CD14-positive monocyte (primary cell): ENCODE data around the gene BCO2. TPM values are rescaled to one million over a fixed set of nuclear protein-coding genes. Genes with fewer than 3 reads are reported as not detected.

Experiments
- DNase-seq, 3 donors: peaks; one replicate each; pipeline ENCODE4 v3.0.0-alpha.2; 2011 to 2022
- H2AFZ ChIP-seq: 2 replicates; pipeline ENCODE4 v1.6.0; 2012; ENCODE audit warnings: mild to moderate bottlenecking, low read depth, low read length, inconsistent platforms; ENCODE audit not compliant: insufficient read depth, poor library complexity, severe bottlenecking
- H3K27ac ChIP-seq, 2 donors: 1 replicate in 1 of 2; 2 replicates in 1 of 2; pipeline ENCODE4 v1.5.1; 2012 to 2013; ENCODE audit warnings: low read length in 2 of 2, control low read depth in 1 of 2, inconsistent platforms in 1 of 2, low read depth in 1 of 2, mild to moderate bottlenecking in 1 of 2
- H3K27me3 ChIP-seq, 2 donors: one replicate each; pipeline versions ENCODE4 v1.6.0 to v1.6.1; 2011 to 2013; ENCODE audit warnings: low read length in 2 of 2; ENCODE audit not compliant: control insufficient read depth in 2 of 2, insufficient read depth in 2 of 2
- H3K36me3 ChIP-seq, 2 donors: replicated peaks in 1 of 2; 1 replicate in 1 of 2; 2 replicates in 1 of 2; pipeline versions ENCODE4 v1.5.1 to v1.6.1; 2012 to 2013; ENCODE audit warnings: low read length in 2 of 2, control low read depth in 1 of 2, inconsistent platforms in 1 of 2, mild to moderate bottlenecking in 1 of 2; ENCODE audit not compliant: insufficient read depth in 2 of 2, control insufficient read depth in 1 of 2
- H3K4me1 ChIP-seq, 2 donors: 1 replicate in 1 of 2; 2 replicates in 1 of 2; pipeline versions ENCODE4 v1.5.1 to v1.6.1; 2012 to 2013; ENCODE audit warnings: low read length in 2 of 2, control low read depth in 1 of 2, inconsistent platforms in 1 of 2, mild to moderate bottlenecking in 1 of 2, moderate library complexity in 1 of 2; ENCODE audit not compliant: insufficient read depth in 2 of 2, control insufficient read depth in 1 of 2
- H3K4me2 ChIP-seq: replicated peaks from 2 replicates; pipeline ENCODE3; 2012; ENCODE audit warnings: low read length, moderate library complexity, mild to moderate bottlenecking; ENCODE audit not compliant: poor library complexity, severe bottlenecking; ENCODE audit errors: extremely low read depth
- H3K4me3 ChIP-seq, 3 experiments: fragments of 200-600 bp in 1 of 3; sonication (generic) in 1 of 3; replicated peaks in 1 of 3; 1 replicate in 2 of 3; 2 replicates in 1 of 3; pipeline ENCODE4 v1.5.1; 2011 to 2013; ENCODE audit warnings: low read length in 3 of 3, mild to moderate bottlenecking in 3 of 3, control low read depth in 2 of 3, low read depth in 2 of 3, inconsistent platforms in 1 of 3, moderate library complexity in 1 of 3
- H3K79me2 ChIP-seq: 2 replicates; pipeline ENCODE4 v1.6.0; 2012; ENCODE audit warnings: mild to moderate bottlenecking, control low read depth, inconsistent platforms, low read length, moderate library complexity; ENCODE audit not compliant: insufficient read depth
- H3K9ac ChIP-seq: 2 replicates; pipeline ENCODE4 v1.6.0; 2017; ENCODE audit warnings: low read length, mild to moderate bottlenecking; ENCODE audit not compliant: insufficient read depth, poor library complexity, severe bottlenecking
- H3K9me3 ChIP-seq, 2 donors: replicated peaks in 1 of 2; 1 replicate in 1 of 2; 2 replicates in 1 of 2; pipeline versions ENCODE4 v1.5.1 to v1.6.1; 2012 to 2013; ENCODE audit warnings: low read length in 2 of 2, control low read depth in 1 of 2; ENCODE audit not compliant: control insufficient read depth in 1 of 2, insufficient read depth in 1 of 2
- H4K20me1 ChIP-seq: 2 replicates; pipeline ENCODE4 v1.6.0; 2012; ENCODE audit warnings: mild to moderate bottlenecking, low read length, control low read depth, moderate library complexity; ENCODE audit not compliant: insufficient read depth
- H3K27ac Mint-ChIP-seq, 7 donors: one replicate each; pipeline ENCODE4 v1.8.0; 2020; ENCODE audit warnings: mild to moderate bottlenecking in 7 of 7, mixed read lengths in 7 of 7, moderate library complexity in 6 of 7, inconsistent platforms in 2 of 7
- H3K27me3 Mint-ChIP-seq, 3 donors: one replicate each; pipeline ENCODE4 v1.8.0; 2021 to 2022; ENCODE audit warnings: low read depth in 3 of 3, mild to moderate bottlenecking in 3 of 3, mixed read lengths in 3 of 3, moderate library complexity in 3 of 3, inconsistent platforms in 1 of 3
- H3K36me3 Mint-ChIP-seq, 2 donors: one replicate each; pipeline ENCODE4 v1.8.0; 2020; ENCODE audit warnings: mixed read lengths in 2 of 2, inconsistent platforms in 1 of 2, mild to moderate bottlenecking in 1 of 2
- H3K4me1 Mint-ChIP-seq: one replicate; pipeline ENCODE4 v1.8.0; 2020; ENCODE audit warnings: mild to moderate bottlenecking, mixed read lengths
- H3K4me3 Mint-ChIP-seq, 2 donors: one replicate each; pipeline ENCODE4 v1.8.0; 2020; ENCODE audit warnings: mild to moderate bottlenecking in 2 of 2, mixed read lengths in 2 of 2, moderate library complexity in 1 of 2
- H3K9me3 Mint-ChIP-seq, 7 donors: one replicate each; pipeline ENCODE4 v1.8.0; 2020 to 2022; ENCODE audit warnings: mixed read lengths in 7 of 7, mild to moderate bottlenecking in 6 of 7, moderate library complexity in 6 of 7, inconsistent platforms in 2 of 7
- CTCF ChIP-seq: fragments of 200-600 bp; IDR thresholded peaks from one replicate; pipeline ENCODE4 v1.8.0; 2022; ENCODE audit warnings: antibody characterized with exemption, mild to moderate bottlenecking
- WGBS: methylation state at CpG from one replicate; pipeline ENCODE4 v1.1.5; 2013; ENCODE audit warnings: missing lambda C conversion rate; ENCODE audit not compliant: insufficient coverage; 5-methylcytosine and 5-hydroxymethylcytosine counted together
- intact Hi-C, 2 donors: fragments of 100-400 bp; cut with micrococcal nuclease; formaldehyde crosslinking; loops; one replicate each; pipeline versions ENCODE4 v1.15.0 to v1.15.1; 2023
- polyA plus RNA-seq, 3 donors: library from polyadenylated mRNA; depleted of rRNA in 1 of 3; unstranded in 2 of 3; stranded (reverse) in 1 of 3; fragments of 300-500 nt in 2 of 3; fragments of >200 nt in 1 of 3; fragmentation: Illumina TruSeq in 2 of 3; gene quantifications; 1 replicate in 2 of 3; 2 replicates in 1 of 3; pipeline ENCODE4 v1.2.3, GENCODE V29; 2012 to 2021

BCO2 gene
- polyA plus RNA-seq, 3 donors, result 0.20 to 1.9 TPM; not detected in 1

- Histone ChIP-seq H4K20me1 (no peaks in the 10 kb centered on the region), H3K4me3 (no peak overlapping the region), H3K4me2 (no peak overlapping the region), H3K27me3 (no peaks in the 10 kb centered on the region), H2AFZ (no peak overlapping the region), H3K79me2 (no peaks in the 10 kb centered on the region), H3K27ac (no peak overlapping the region), H3K36me3 (no peaks in the 10 kb centered on the region), H3K9me3 (no peaks in the 10 kb centered on the region), H3K9ac (no peak overlapping the region), H3K4me1 (no peaks in the 10 kb centered on the region)
- TF ChIP-seq CTCF, result no peak
- peaks cover 2% of the 10 kb centered on the region for H3K4me1 Mint-ChIP-seq
- H3K9me3 Mint-ChIP-seq, result peaks cover 4 to 25% (median 10%) of the 10 kb centered on the region in 7 donors
- peaks cover 0 to 5% (median 1%) of the 10 kb centered on the region in 3 donors for H3K27me3 Mint-ChIP-seq
- H3K4me3 Mint-ChIP-seq, result no peak overlapping the region
- WGBS, result no CpG with 5 or more reads among the region's 4 CpGs
- intact Hi-C loops, result no loop called here
- peaks cover 13 to 18% of the 10 kb centered on the region in 2 donors for H3K36me3 Mint-ChIP-seq
- no peak overlapping the region for H3K27ac Mint-ChIP-seq
- no peak for DNase-seq
Observed at GRCh38 chr11:112247201-112247600, 71.9 kb downstream of the BCO2 start.

- H3K9me3 ChIP-seq, result no peaks in the 10 kb centered on the region
- no peak for TF ChIP-seq CTCF
- peak in 2 of 3 donors; percentile 3 to 17 for DNase-seq
- H3K4me2 ChIP-seq, result no peak overlapping the region
- H3K27ac ChIP-seq, result no peak overlapping the region
- no peak overlapping the region for H3K9ac ChIP-seq
- no peaks in the 10 kb centered on the region for H3K4me1 ChIP-seq
- H3K27me3 ChIP-seq, result no peaks in the 10 kb centered on the region
- no peak overlapping the region for H3K4me3 ChIP-seq
- intact Hi-C loops, result no loop called here
- H3K36me3 ChIP-seq, result no peaks in the 10 kb centered on the region
- no peaks in the 10 kb centered on the region for H4K20me1 ChIP-seq
- no peaks in the 10 kb centered on the region for H3K79me2 ChIP-seq
- WGBS, result 100% methylated on average over 1 of the region's 2 CpGs
- peaks cover 6 to 8% of the 10 kb centered on the region in 2 donors for H3K36me3 Mint-ChIP-seq
- no peak overlapping the region for H3K27ac Mint-ChIP-seq
- peaks cover 0 to 5% (median 1%) of the 10 kb centered on the region in 3 donors for H3K27me3 Mint-ChIP-seq
- peaks cover 2% of the 10 kb centered on the region for H3K4me1 Mint-ChIP-seq
- no peak overlapping the region for H3K4me3 Mint-ChIP-seq
- H3K9me3 Mint-ChIP-seq, result peaks cover 2 to 16% (median 9%) of the 10 kb centered on the region in 7 donors
- H2AFZ ChIP-seq, result no peak overlapping the region
Observed at GRCh38 chr11:112248201-112248600, 72.9 kb downstream of the BCO2 start.
